ENCODE results near the gene IRX4.

GRCh38 chr5:1909346-1909985, 26.7 kb upstream of the IRX4 start:
- no peak for TF ChIP-seq EZH2 (IDR thresholded peaks at IDR 0.05)
- TF ChIP-seq POLR2AphosphoS5 (IDR thresholded peaks at IDR 0.05; ENCODE audit: borderline replicate concordance, low read depth, low read length) = no peak
- no peak for TF ChIP-seq FOXP2 (optimal IDR thresholded peaks at IDR 0.05; ENCODE audit: control extremely low read depth, extremely low read length, insufficient read depth)
